Fibroblast of gingiva (primary cell): Measurements from ENCODE around the gene ZDHHC7.

Source experiments
- DNase-seq: peaks from one replicate; pipeline ENCODE4 v3.0.0-alpha.2; 2011; ENCODE audit warnings: low read depth

ZDHHC7 gene

GRCh38 chr16:84964386-84965128, 46.8 kb downstream of the ZDHHC7 start:
- no peak for DNase-seq

- no peak for DNase-seq
These were observed 48.3 kb downstream of the ZDHHC7 start for GRCh38 chr16:84963066-84963465.

- no peak for DNase-seq
These were observed 50.4 kb downstream of the ZDHHC7 start for GRCh38 chr16:84960942-84961341.

DNA sequence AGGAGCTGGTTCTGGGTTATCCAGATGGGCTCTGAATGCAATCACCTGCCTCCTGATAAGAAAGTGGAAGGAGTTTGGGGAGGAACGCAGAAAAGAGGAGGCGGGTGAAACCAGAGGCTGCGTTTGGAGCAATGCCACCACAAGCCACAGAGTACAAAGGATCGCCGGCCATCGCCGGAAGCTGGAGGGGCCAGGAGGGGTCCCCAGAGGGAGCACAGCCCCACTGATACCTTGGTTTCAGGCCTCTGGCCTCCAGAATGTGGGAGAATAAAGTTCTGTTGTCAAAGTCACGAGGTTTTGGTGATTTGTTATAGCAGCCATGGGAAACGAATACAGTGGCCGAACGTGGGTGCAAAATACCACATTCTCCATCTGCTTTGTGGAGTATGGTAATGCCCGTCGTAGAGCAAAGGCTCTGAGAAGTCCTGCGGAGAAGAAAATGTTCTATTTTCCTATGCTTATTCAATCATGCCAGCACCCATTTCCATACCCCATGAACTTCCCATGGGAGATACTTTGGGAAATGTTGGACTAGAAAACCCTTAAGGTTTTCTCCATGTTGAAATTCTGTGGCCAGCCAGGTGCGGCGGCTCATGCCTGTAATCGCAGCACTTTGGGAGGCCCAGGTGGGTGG, 51.4 kb downstream of the ZDHHC7 start:
- DNase-seq, result no peak

DNA sequence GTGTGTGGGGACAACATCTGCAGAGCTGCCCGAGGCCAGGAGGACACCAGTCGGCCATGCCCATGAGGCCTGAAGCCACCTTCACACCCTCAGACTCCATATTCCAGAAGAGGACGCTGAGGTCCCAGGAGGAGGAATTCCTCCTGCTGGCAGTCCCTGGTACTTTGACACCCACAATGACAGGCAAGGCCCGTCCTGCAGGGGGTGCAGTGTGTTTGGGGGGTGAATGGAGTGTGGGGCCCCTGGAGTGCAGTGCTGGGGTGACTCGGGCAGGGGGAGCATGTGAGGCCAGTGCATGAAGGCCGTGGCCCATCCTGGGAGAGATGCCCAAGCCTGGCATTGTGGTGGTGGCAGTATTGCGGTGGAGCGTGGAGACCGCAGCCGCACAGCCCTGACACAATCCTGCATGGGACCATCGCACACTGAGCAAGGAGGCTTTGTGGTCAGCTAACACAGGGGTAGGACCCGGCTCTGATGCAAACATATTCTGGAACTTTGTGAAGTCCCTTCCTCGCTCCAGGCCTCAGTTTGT, 52.2 kb downstream of the ZDHHC7 start:
- no peak for DNase-seq

- no peak for DNase-seq
These were observed 53.5 kb downstream of the ZDHHC7 start for GRCh38 chr16:84957792-84958191.

DNA sequence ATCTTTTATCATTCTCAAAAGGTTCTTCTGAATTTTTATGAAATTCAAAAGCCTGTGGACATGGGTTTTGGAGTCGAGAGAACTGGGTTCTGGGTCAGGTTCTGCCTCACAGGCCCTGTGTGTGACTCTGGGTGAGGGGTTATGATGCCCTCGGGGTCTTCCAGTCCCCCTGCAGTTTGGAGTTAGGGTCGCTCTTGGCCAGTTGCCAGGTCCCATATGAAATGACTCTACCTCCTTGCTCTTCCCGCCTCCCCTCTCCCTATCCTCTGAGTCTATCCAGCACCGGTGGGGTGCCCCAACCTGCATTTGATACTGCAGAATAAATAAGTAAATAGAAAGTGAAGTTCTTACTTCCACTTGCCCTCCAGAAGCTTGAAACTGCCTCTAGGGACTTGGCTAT, 54.1 kb downstream of the ZDHHC7 start:
- no peak for DNase-seq

DNA sequence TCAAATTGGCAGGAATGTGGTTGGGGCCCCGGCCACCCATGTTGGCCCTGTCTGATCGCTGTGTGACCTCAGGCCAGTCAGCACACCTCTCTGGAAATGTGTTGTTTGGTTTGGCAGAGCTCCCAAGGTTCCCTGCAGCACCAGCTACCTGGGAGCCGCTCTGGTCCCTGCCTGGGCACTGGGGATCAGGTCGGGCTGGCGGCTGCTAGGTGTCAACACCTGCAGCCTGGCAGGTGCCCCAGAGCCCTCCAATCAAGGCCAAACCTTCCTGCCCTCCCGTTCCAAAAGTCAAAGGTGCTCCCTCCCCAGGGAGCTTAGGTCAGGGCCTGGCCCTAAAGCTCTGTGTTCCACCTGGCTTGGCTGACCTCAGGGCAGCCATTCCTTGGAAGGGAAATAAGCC, 55.9 kb downstream of the ZDHHC7 start:
- DNase-seq, result no peak

GRCh38 chr16:84953190-84953746, 58.1 kb downstream of the ZDHHC7 start:
- no peak for DNase-seq

- DNase-seq, result peak; percentile 71
These were observed 58.8 kb downstream of the ZDHHC7 start for GRCh38 chr16:84952335-84953189.

- no peak for DNase-seq
These were observed 60.4 kb downstream of the ZDHHC7 start for GRCh38 chr16:84950906-84951305.

- DNase-seq, result no peak
These were observed 61.4 kb downstream of the ZDHHC7 start for GRCh38 chr16:84949772-84950436.

DNA sequence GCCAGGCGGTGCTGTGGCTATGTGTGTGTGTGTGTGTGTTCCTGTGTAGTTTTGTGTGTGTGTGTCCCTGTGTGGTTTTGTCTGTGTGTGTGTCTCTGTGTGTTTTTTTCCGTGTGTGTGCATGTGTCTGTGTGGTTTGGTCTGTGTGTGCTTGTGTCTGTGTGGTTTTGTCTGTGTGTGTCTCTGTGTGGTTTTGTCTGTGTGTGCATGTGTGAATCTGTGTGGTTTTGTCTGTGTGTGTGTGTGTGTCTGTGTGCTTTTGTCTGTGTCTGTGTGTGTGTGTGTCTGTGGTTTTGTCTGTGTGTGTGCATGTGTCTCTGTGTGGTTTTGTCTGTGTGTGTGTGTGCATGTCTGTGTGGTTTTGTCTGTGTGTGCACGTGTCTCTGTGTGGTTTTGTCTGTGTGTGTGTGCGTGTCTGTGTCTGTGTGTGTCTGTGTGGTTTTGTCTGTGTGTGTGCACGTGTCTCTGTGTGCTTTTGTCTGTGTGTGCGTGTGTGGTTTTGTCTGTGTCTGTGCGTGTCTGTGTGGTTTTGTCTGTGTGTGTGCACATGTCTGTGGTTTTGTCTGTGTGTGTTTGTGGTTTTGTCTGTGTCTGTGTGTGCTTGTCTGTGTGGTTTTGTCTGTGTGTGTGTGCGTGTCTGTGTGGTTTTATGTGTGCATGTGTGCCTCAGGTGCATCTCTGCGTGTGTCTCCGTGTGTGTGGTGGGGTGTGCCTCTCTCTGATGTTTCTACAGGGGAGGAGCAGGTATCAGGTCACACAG, 62.3 kb downstream of the ZDHHC7 start:
- no peak for DNase-seq

GRCh38 chr16:84947996-84948850, 63.1 kb downstream of the ZDHHC7 start:
- no peak for DNase-seq

DNA sequence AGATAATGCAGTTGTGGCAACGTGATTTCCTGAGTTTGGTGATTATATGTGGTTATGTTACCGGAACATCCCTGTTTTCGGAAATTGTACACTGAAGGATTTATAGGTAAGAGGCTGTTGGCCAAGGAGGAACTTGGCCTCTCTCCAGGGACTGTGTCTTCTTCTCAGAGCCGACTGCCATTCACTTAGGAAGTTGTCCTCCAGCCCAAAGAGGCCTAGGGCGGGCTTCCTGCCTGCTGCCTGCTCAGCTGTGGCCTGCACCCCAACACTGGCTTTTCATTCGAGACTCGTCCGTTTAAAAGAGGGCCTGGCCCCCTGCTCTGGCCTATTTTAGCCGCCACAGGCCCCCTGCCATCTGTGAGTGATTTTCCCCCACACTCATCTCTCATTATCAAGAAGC, 64.3 kb downstream of the ZDHHC7 start:
- DNase-seq, result no peak

- DNase-seq, result no peak
These were observed 67.7 kb downstream of the ZDHHC7 start for GRCh38 chr16:84943620-84944019.

GRCh38 chr16:84942786-84943185, 68.5 kb downstream of the ZDHHC7 start:
- DNase-seq, result peak; percentile 21

- DNase-seq, result peak; percentile 67
These were observed 69.4 kb downstream of the ZDHHC7 start for GRCh38 chr16:84941921-84942320.

- peak; percentile 71 for DNase-seq
These were observed 70.4 kb downstream of the ZDHHC7 start for GRCh38 chr16:84940670-84941551.
